CD4-positive, alpha-beta T cell (primary cell): Measurements from ENCODE around the gene EGFR. TPM values are rescaled to one million over a fixed set of nuclear protein-coding genes. Genes with fewer than 3 reads are reported as not detected.

Experiments
- ATAC-seq: fragments of 200-7000 bp; cut with Tn5 transposase; one replicate; pipeline ENCODE4 v1.10.0; 2022; ENCODE audit warnings: mild to moderate bottlenecking; ENCODE audit not compliant: poor library complexity
- CTCF ChIA-PET: fragments of 350-600 bp; sonication (Branson Sonifier 250); formaldehyde crosslinking; loops from one replicate; lab custom pipeline; 2021; ENCODE audit warnings: antibody characterized with exemption, inconsistent platforms; lab: Charles Lee
- POLR2A ChIA-PET: fragments of 350-600 bp; sonication (Branson Sonifier 250); formaldehyde crosslinking; loops from one replicate; lab custom pipeline; 2021; ENCODE audit warnings: antibody characterized with exemption, inconsistent platforms; lab: Charles Lee
- DNase-seq, 14 experiments: peaks; one replicate each; pipeline ENCODE4 v3.0.0-alpha.2; 2013 to 2020; ENCODE audit warnings: mixed read lengths in 2 of 14
- H3K27ac ChIP-seq, 2 donors: one replicate each; pipeline versions ENCODE4 v1.5.1 to v1.7.0; 2013; ENCODE audit warnings: low read length in 2 of 2, low read depth in 1 of 2, mild to moderate bottlenecking in 1 of 2
- H3K27me3 ChIP-seq, 2 experiments: 1 replicate in 1 of 2; 2 replicates in 1 of 2; pipeline versions ENCODE4 v1.6.1 to v1.7.0; 2013; ENCODE audit warnings: low read length in 2 of 2, control low read depth in 1 of 2, mild to moderate bottlenecking in 1 of 2, moderate library complexity in 1 of 2; ENCODE audit not compliant: insufficient read depth in 2 of 2, control insufficient read depth in 1 of 2
- H3K36me3 ChIP-seq: one replicate; pipeline ENCODE4 v1.6.1; 2013; ENCODE audit warnings: low read length, control low read depth; ENCODE audit not compliant: insufficient read depth
- H3K4me1 ChIP-seq: one replicate; pipeline ENCODE4 v1.6.1; 2013; ENCODE audit warnings: low read length, control low read depth; ENCODE audit not compliant: insufficient read depth
- H3K4me3 ChIP-seq: one replicate; pipeline ENCODE4 v1.5.1; 2013; ENCODE audit warnings: mild to moderate bottlenecking, low read length, moderate library complexity
- H3K9me3 ChIP-seq, 2 experiments: 1 replicate in 1 of 2; 2 replicates in 1 of 2; pipeline versions ENCODE4 v1.6.1 to v1.7.0; 2013; ENCODE audit warnings: low read length in 2 of 2, mild to moderate bottlenecking in 2 of 2, control low read depth in 1 of 2, moderate library complexity in 1 of 2; ENCODE audit not compliant: control insufficient read depth in 1 of 2, insufficient read depth in 1 of 2
- H3K27ac Mint-ChIP-seq: one replicate; pipeline ENCODE4 v1.8.0; 2020; ENCODE audit warnings: mixed read lengths
- H3K27me3 Mint-ChIP-seq: one replicate; pipeline ENCODE4 v1.8.0; 2021; ENCODE audit warnings: mixed read lengths
- H3K36me3 Mint-ChIP-seq: one replicate; pipeline ENCODE4 v1.8.0; 2021; ENCODE audit warnings: low read depth, mixed read lengths
- H3K4me1 Mint-ChIP-seq: one replicate; pipeline ENCODE4 v1.8.0; 2021; ENCODE audit warnings: low read depth, mixed read lengths
- H3K4me3 Mint-ChIP-seq: one replicate; pipeline ENCODE4 v1.8.0; 2020; ENCODE audit warnings: mild to moderate bottlenecking, mixed read lengths
- H3K9me3 Mint-ChIP-seq: one replicate; pipeline ENCODE4 v1.8.0; 2020; ENCODE audit warnings: mixed read lengths
- CTCF ChIP-seq: fragments of 200-600 bp; IDR thresholded peaks from one replicate; pipeline ENCODE4 v1.8.0; 2022; ENCODE audit warnings: antibody characterized with exemption, mild to moderate bottlenecking
- intact Hi-C, 2 experiments: fragments of 100-400 bp; cut with DNase I in 1 of 2; cut with micrococcal nuclease in 1 of 2; formaldehyde crosslinking; loops; one replicate each; pipeline versions ENCODE4 v1.15.1 to v1.9.0; 2023 to 2025; cut with DNase I, micrococcal nuclease
- total RNA-seq, 174 experiments: library from RNA in 2 of 174; stranded (reverse) in 2 of 174; gene quantifications; one replicate each; pipeline ENCODE4 v1.2.3 and lab custom pipeline; 2021 to 2026

The EGFR gene
- total RNA-seq, 2 experiments from 2014 or later: not detected

- Mint-ChIP-seq H3K27me3 (peaks cover 36% of the 10 kb centered on the region), H3K36me3 (no peaks in the 10 kb centered on the region), H3K4me3 (no peak overlapping the region), H3K27ac (no peak overlapping the region), H3K9me3 (no peaks in the 10 kb centered on the region), H3K4me1 (peaks cover 7% of the 10 kb centered on the region)
- peaks cover 7% of the 10 kb centered on the region for H3K4me1 ChIP-seq
- TF ChIP-seq CTCF: no peak
- peaks cover 8 to 12% of the 10 kb centered on the region in 2 experiments for H3K27me3 ChIP-seq
- ChIA-PET POLR2A (no interaction called here), CTCF (no interaction called here)
- intact Hi-C loops: no loop called here
- H3K9me3 ChIP-seq: no peaks in the 10 kb centered on the region
- no peaks in the 10 kb centered on the region for H3K36me3 ChIP-seq
- DNase-seq: no peak
- no peak for ATAC-seq
- H3K4me3 ChIP-seq: no peak overlapping the region
- no peak overlapping the region for H3K27ac ChIP-seq
Observed at GRCh38 chr7:55260171-55260570, 241.4 kb downstream of the EGFR start.

- Mint-ChIP-seq H3K27me3 (peaks cover 29% of the 10 kb centered on the region), H3K4me1 (peaks cover under 1% of the 10 kb centered on the region), H3K9me3 (no peaks in the 10 kb centered on the region), H3K27ac (no peak overlapping the region), H3K4me3 (no peak overlapping the region), H3K36me3 (no peaks in the 10 kb centered on the region)
- Histone ChIP-seq H3K27me3 (peaks cover 8 to 9% of the 10 kb centered on the region in 2 experiments), H3K27ac (no peak overlapping the region), H3K9me3 (no peaks in the 10 kb centered on the region), H3K36me3 (no peaks in the 10 kb centered on the region), H3K4me3 (no peak overlapping the region), H3K4me1 (peaks cover under 1% of the 10 kb centered on the region)
- ChIA-PET CTCF (no interaction called here), POLR2A (no interaction called here)
- TF ChIP-seq CTCF: no peak
- intact Hi-C loops: no loop called here
- no peak for ATAC-seq
- no peak for DNase-seq
Observed at GRCh38 chr7:55260676-55261385, 242.0 kb downstream of the EGFR start.
